CD4-positive, alpha-beta T cell treated with Interleukin-6 at 100 ng/mL for 8 hours (primary cell): ENCODE measurements around the gene VCL.
"Not testable (repeated sequence)": the region's sequence is repeated elsewhere in the genome, so short reads cannot be mapped to it uniquely, and the experiment has no call there.

ENCODE experiments used
- DNase-seq: peaks from one replicate; pipeline ENCODE4 v3.0.0-alpha.2; 2020; ENCODE audit warnings: mixed read lengths, low spot score

Gene VCL

GRCh38 chr10:74039561-74040145 lies 41.7 kb downstream of the VCL start:
- DNase-seq, result no peak

GRCh38 chr10:74040200-74041126 lies 42.5 kb downstream of the VCL start:
- no peak for DNase-seq

- DNase-seq, result no peak
Observed at GRCh38 chr10:74044419-74044818, 46.5 kb downstream of the VCL start.

GRCh38 chr10:74047304-74047703 lies 49.4 kb downstream of the VCL start:
- DNase-seq, result no peak

GRCh38 chr10:74047871-74048270 lies 50.0 kb downstream of the VCL start:
- no peak for DNase-seq

GRCh38 chr10:74048433-74048832 lies 50.5 kb downstream of the VCL start:
- DNase-seq, result no peak

- DNase-seq, result no peak
Observed at GRCh38 chr10:74049955-74050354, 52.0 kb downstream of the VCL start.

- no peak for DNase-seq
Observed at GRCh38 chr10:74050653-74051052, 52.7 kb downstream of the VCL start.

GRCh38 chr10:74051736-74052342 lies 53.9 kb downstream of the VCL start:
- DNase-seq, result no peak

- DNase-seq, result no peak
Observed at GRCh38 chr10:74052994-74053393, 55.1 kb downstream of the VCL start.

- DNase-seq, result no peak
Observed at GRCh38 chr10:74055383-74056049, 57.6 kb downstream of the VCL start.

GRCh38 chr10:74056050-74056818 lies 58.3 kb downstream of the VCL start:
- peak; percentile 42 for DNase-seq

GRCh38 chr10:74058071-74058470 lies 60.2 kb downstream of the VCL start:
- DNase-seq, result no peak

- DNase-seq, result peak; percentile 27
Observed at GRCh38 chr10:74058658-74059057, 60.7 kb downstream of the VCL start.

GRCh38 chr10:74061104-74061503 lies 63.2 kb downstream of the VCL start:
- no peak for DNase-seq

- not testable (repeated sequence) for DNase-seq
Observed at GRCh38 chr10:74061978-74062377, 64.1 kb downstream of the VCL start.

GRCh38 chr10:74063256-74063655 lies 65.3 kb downstream of the VCL start:
- DNase-seq, result no peak

GRCh38 chr10:74067373-74068352 lies 69.7 kb downstream of the VCL start:
- no peak for DNase-seq

- no peak for DNase-seq
Observed at GRCh38 chr10:74071157-74071556, 73.2 kb downstream of the VCL start.

- no peak for DNase-seq
Observed at GRCh38 chr10:74072503-74072902, 74.6 kb downstream of the VCL start.

GRCh38 chr10:74075906-74076305 lies 78.0 kb downstream of the VCL start:
- DNase-seq, result no peak
